ENCODE data around the gene DNAJC7. TPM values are rescaled to one million over a fixed set of nuclear protein-coding genes. Genes with fewer than 3 reads are reported as not detected.

Gene DNAJC7
- total RNA-seq, 1 experiment from 2014 or later, result 60.1 TPM

GRCh38 chr17:41973408-41973811, 43.8 kb downstream of the DNAJC7 start:
- Histone ChIP-seq H3K27ac (ENCODE audit: low read length) (peak overlapping the region; percentile 63), H4K20me1 (ENCODE audit: low read length) (peaks cover 12% of the 10 kb centered on the region), H3K9me2 (replicated peaks; ENCODE audit: low read length) (no peaks in the 10 kb centered on the region), H3K27me3 (ENCODE audit: low read length) (no peaks in the 10 kb centered on the region), H2AFZ (ENCODE audit: low read length) (no peak overlapping the region), H3K9me3 (ENCODE audit: low read length) (no peaks in the 10 kb centered on the region), H3K9ac (ENCODE audit: low read length) (no peak overlapping the region), H3K4me2 (ENCODE audit: low read length) (peak overlapping the region; percentile 42), H3K4me1 (ENCODE audit: insufficient read depth, low read length) (peaks cover 33% of the 10 kb centered on the region), H3K4me3 (ENCODE audit: low read length) (no peak overlapping the region), H3K79me2 (ENCODE audit: low read length) (peaks cover 39% of the 10 kb centered on the region), H3K36me3 (ENCODE audit: low read depth, low read length) (peaks cover 24% of the 10 kb centered on the region), H3F3A (ENCODE audit: low read length, unreplicated experiment) (no peaks in the 10 kb centered on the region)
- no peak for ATAC-seq
- ChIA-PET POLR2A (ENCODE audit: unreplicated experiment) (interaction anchor here (0.6 kb wide), 2 partner anchors 90 to 451 kb away, joined by 4 read pairs; no protein-coding TSS in a partner anchor), CTCF (no interaction called here)
- TF ChIP-seq EZH2phosphoT487 (IDR thresholded peaks at IDR 0.05; ENCODE audit: borderline replicate concordance, low read length), result no peak
- TF ChIP-seq, protein P1, sequence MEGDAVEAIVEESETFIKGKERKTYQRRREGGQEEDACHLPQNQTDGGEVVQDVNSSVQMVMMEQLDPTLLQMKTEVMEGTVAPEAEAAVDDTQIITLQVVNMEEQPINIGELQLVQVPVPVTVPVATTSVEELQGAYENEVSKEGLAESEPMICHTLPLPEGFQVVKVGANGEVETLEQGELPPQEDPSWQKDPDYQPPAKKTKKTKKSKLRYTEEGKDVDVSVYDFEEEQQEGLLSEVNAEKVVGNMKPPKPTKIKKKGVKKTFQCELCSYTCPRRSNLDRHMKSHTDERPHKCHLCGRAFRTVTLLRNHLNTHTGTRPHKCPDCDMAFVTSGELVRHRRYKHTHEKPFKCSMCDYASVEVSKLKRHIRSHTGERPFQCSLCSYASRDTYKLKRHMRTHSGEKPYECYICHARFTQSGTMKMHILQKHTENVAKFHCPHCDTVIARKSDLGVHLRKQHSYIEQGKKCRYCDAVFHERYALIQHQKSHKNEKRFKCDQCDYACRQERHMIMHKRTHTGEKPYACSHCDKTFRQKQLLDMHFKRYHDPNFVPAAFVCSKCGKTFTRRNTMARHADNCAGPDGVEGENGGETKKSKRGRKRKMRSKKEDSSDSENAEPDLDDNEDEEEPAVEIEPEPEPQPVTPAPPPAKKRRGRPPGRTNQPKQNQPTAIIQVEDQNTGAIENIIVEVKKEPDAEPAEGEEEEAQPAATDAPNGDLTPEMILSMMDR (conservative IDR thresholded peaks at IDR 0.05; ENCODE audit: low read depth, low read length), result no peak
- no peak for TF ChIP-seq EZH2 (IDR thresholded peaks at IDR 0.05; ENCODE audit: low read length, unreplicated experiment)
- BruUV-seq (replicated peaks), result no TSS peak
- DNase-seq, result no peak
- intact Hi-C loops (cut with micrococcal nuclease), result no loop called here

GRCh38 chr17:41972571-41973407, 44.5 kb downstream of the DNAJC7 start:
- ChIA-PET POLR2A (ENCODE audit: unreplicated experiment) (interaction anchor here (0.6 to 0.7 kb wide), 3 partner anchors 46 to 451 kb away, joined by 3 to 4 read pairs (median 4); no protein-coding TSS in a partner anchor), CTCF (no interaction called here)
- Histone ChIP-seq H3K9me3 (ENCODE audit: low read length) (no peaks in the 10 kb centered on the region), H3K36me3 (ENCODE audit: low read depth, low read length) (peaks cover 26% of the 10 kb centered on the region), H4K20me1 (ENCODE audit: low read length) (peaks cover 12% of the 10 kb centered on the region), H3F3A (ENCODE audit: low read length, unreplicated experiment) (no peaks in the 10 kb centered on the region), H3K4me3 (ENCODE audit: low read length) (0 out of 2 replicates have a peak overlapping the region, but pooled peaks have one; percentile 26), H3K27ac (ENCODE audit: low read length) (peak overlapping the region; percentile 63), H3K27me3 (ENCODE audit: low read length) (no peaks in the 10 kb centered on the region), H3K9me2 (replicated peaks; ENCODE audit: low read length) (no peaks in the 10 kb centered on the region), H3K4me2 (ENCODE audit: low read length) (peak overlapping the region; percentile 42), H3K4me1 (ENCODE audit: insufficient read depth, low read length) (peaks cover 35% of the 10 kb centered on the region), H3K9ac (ENCODE audit: low read length) (no peak overlapping the region), H2AFZ (ENCODE audit: low read length) (no peak overlapping the region), H3K79me2 (ENCODE audit: low read length) (peaks cover 45% of the 10 kb centered on the region)
- TF ChIP-seq EZH2phosphoT487 (IDR thresholded peaks at IDR 0.05; ENCODE audit: borderline replicate concordance, low read length) (no peak), EZH2 (IDR thresholded peaks at IDR 0.05; ENCODE audit: low read length, unreplicated experiment) (no peak)
- TF ChIP-seq, protein P1 (conservative IDR thresholded peaks at IDR 0.05; ENCODE audit: low read depth, low read length), result no peak
- DNase-seq (peak; percentile 80), ATAC-seq (peak; percentile 72)
- no TSS peak for BruUV-seq (replicated peaks)
- intact Hi-C loops (cut with micrococcal nuclease), result no loop called here

All from PC-3 (cell line).